Upper lobe of left lung (tissue), 4 donors: ENCODE measurements around the gene MMP19.

Experiments used
- CTCF ChIP-seq, 6 experiments: fragments of 450-650 bp in 4 of 6; fragments of 200-600 bp in 2 of 6; sonication (generic) in 2 of 6; IDR thresholded peaks; one replicate each; pipeline ENCODE4 v1.5.1; 2016 to 2019; ENCODE audit warnings: antibody characterized with exemption in 6 of 6
- EP300 ChIP-seq, 4 donors: sonication (generic); formaldehyde crosslinking; IDR thresholded peaks; one replicate each; pipeline ENCODE4 v1.5.1; 2017; ENCODE audit warnings: antibody characterized with exemption in 4 of 4, control low read depth in 2 of 4
- POLR2A ChIP-seq, 4 donors: fragments of 450-650 bp; IDR thresholded peaks; one replicate each; pipeline ENCODE4 v1.5.1; 2016 to 2017; ENCODE audit warnings: antibody characterized with exemption in 4 of 4, mild to moderate bottlenecking in 2 of 4

- no peak for TF ChIP-seq CTCF (IDR thresholded peaks at IDR 0.05)
- TF ChIP-seq POLR2A (IDR thresholded peaks at IDR 0.05): no peak
- no peak for TF ChIP-seq EP300 (IDR thresholded peaks at IDR 0.05)
These were observed 46.8 kb downstream of the MMP19 start for GRCh38 chr12:55795950-55796349.
